ENCODE results near the gene SIMC1. TPM values are rescaled to one million over a fixed set of nuclear protein-coding genes. Genes with fewer than 3 reads are reported as not detected.
A peak's percentile ranks its signal among the peaks of the same experiment; 100 is the strongest.

SIMC1 gene
- total and polyA plus RNA-seq, 5 donors from 2014 or later = 6.1 to 21.1 (median 8.3) TPM

GRCh38 chr5:176384366-176384930 lies 146.2 kb downstream of the SIMC1 start:
- Histone ChIP-seq H3K27me3 (ENCODE audit: control insufficient read depth, insufficient read depth, low read length) (no peaks in the 10 kb centered on the region), H3K4me3 (ENCODE audit: low read depth, low read length) (no peak overlapping the region), H3K4me1 (ENCODE audit: control insufficient read depth, insufficient read depth, low read length, poor library complexity, severe bottlenecking) (peaks cover 24% of the 10 kb centered on the region), H3K9me3 (ENCODE audit: control insufficient read depth in 2 of 2, low read length in 2 of 2) (no peaks in the 10 kb centered on the region), H3K36me3 (ENCODE audit: control insufficient read depth, insufficient read depth, low read length) (peaks cover 53% of the 10 kb centered on the region), H3K27ac (ENCODE audit: insufficient read depth, low read length, poor library complexity, severe bottlenecking) (no peak overlapping the region)
- no peak overlapping the region for H3K4me3 Mint-ChIP-seq
- no peak overlapping the region for H3K27ac Mint-ChIP-seq
- ATAC-seq (ENCODE audit: low read depth in 2 of 2) (no peak), DNase-seq (no peak)
- peaks cover 6 to 33% (median 21%) of the 10 kb centered on the region in 4 donors for H3K4me1 Mint-ChIP-seq
- no peaks in the 10 kb centered on the region for H3K27me3 Mint-ChIP-seq
- peaks cover 33% of the 10 kb centered on the region for H3K36me3 Mint-ChIP-seq
- no peaks in the 10 kb centered on the region for H3K9me3 Mint-ChIP-seq

GRCh38 chr5:176384991-176385390 lies 146.8 kb downstream of the SIMC1 start:
- Histone ChIP-seq H3K4me1 (ENCODE audit: control insufficient read depth, insufficient read depth, low read length, poor library complexity, severe bottlenecking) (peaks cover 28% of the 10 kb centered on the region), H3K36me3 (ENCODE audit: control insufficient read depth, insufficient read depth, low read length) (peaks cover 53% of the 10 kb centered on the region), H3K27ac (ENCODE audit: insufficient read depth, low read length, poor library complexity, severe bottlenecking) (no peak overlapping the region), H3K9me3 (ENCODE audit: control insufficient read depth in 2 of 2, low read length in 2 of 2) (no peaks in the 10 kb centered on the region), H3K27me3 (ENCODE audit: control insufficient read depth, insufficient read depth, low read length) (no peaks in the 10 kb centered on the region), H3K4me3 (ENCODE audit: low read depth, low read length) (no peak overlapping the region)
- Mint-ChIP-seq H3K4me1 (peaks cover under 1 to 36% (median 25%) of the 10 kb centered on the region in 4 donors), H3K27ac (peak overlapping the region in 1 of 3 donors; percentile 49), H3K4me3 (no peak overlapping the region), H3K27me3 (no peaks in the 10 kb centered on the region), H3K36me3 (peaks cover 27% of the 10 kb centered on the region), H3K9me3 (no peaks in the 10 kb centered on the region)
- ATAC-seq (ENCODE audit: low read depth in 2 of 2) = no peak
- no peak for DNase-seq

- H3K27ac Mint-ChIP-seq = peak overlapping the region in 2 of 3 donors; percentile 65 to 97
- H3K4me1 Mint-ChIP-seq = peaks cover 0 to 39% (median 25%) of the 10 kb centered on the region in 4 donors
- no peaks in the 10 kb centered on the region for H3K9me3 ChIP-seq (ENCODE audit: control insufficient read depth in 2 of 2, low read length in 2 of 2)
- peaks cover 30% of the 10 kb centered on the region for H3K36me3 Mint-ChIP-seq
- DNase-seq (no peak), ATAC-seq (ENCODE audit: low read depth in 2 of 2) (no peak)
- H3K4me3 Mint-ChIP-seq = peak overlapping the region; percentile 39 to 99 (median 74)
- no peak overlapping the region for H3K4me3 ChIP-seq (ENCODE audit: low read depth, low read length)
- H3K27ac ChIP-seq (ENCODE audit: insufficient read depth, low read length, poor library complexity, severe bottlenecking) = no peak overlapping the region
- H3K27me3 ChIP-seq (ENCODE audit: control insufficient read depth, insufficient read depth, low read length) = no peaks in the 10 kb centered on the region
- no peaks in the 10 kb centered on the region for H3K9me3 Mint-ChIP-seq
- H3K27me3 Mint-ChIP-seq = no peaks in the 10 kb centered on the region
- H3K4me1 ChIP-seq (ENCODE audit: control insufficient read depth, insufficient read depth, low read length, poor library complexity, severe bottlenecking) = peaks cover 29% of the 10 kb centered on the region
- H3K36me3 ChIP-seq (ENCODE audit: control insufficient read depth, insufficient read depth, low read length) = peaks cover 44% of the 10 kb centered on the region
Observed at GRCh38 chr5:176386491-176386890, 148.3 kb downstream of the SIMC1 start.

GRCh38 chr5:176387384-176387925 lies 149.2 kb downstream of the SIMC1 start:
- H3K36me3 ChIP-seq (ENCODE audit: control insufficient read depth, insufficient read depth, low read length) = peaks cover 38% of the 10 kb centered on the region
- peak overlapping the region; percentile 74 to 100 (median 97) for H3K27ac Mint-ChIP-seq

GRCh38 chr5:176388003-176388443 lies 149.8 kb downstream of the SIMC1 start:
- Mint-ChIP-seq H3K36me3 (peaks cover 28% of the 10 kb centered on the region), H3K27ac (peak overlapping the region; percentile 97 to 100 (median 100))

More at GRCh38 chr5:176387384-176387925, 149.2 kb downstream of the SIMC1 start:
- Histone ChIP-seq H3K9me3 (ENCODE audit: control insufficient read depth in 2 of 2, low read length in 2 of 2) (no peaks in the 10 kb centered on the region), H3K4me3 (ENCODE audit: low read depth, low read length) (peak overlapping the region; percentile 92), H3K4me1 (ENCODE audit: control insufficient read depth, insufficient read depth, low read length, poor library complexity, severe bottlenecking) (peaks cover 29% of the 10 kb centered on the region), H3K27me3 (ENCODE audit: control insufficient read depth, insufficient read depth, low read length) (no peaks in the 10 kb centered on the region), H3K27ac (ENCODE audit: insufficient read depth, low read length, poor library complexity, severe bottlenecking) (no peak overlapping the region)
- ATAC-seq (ENCODE audit: low read depth in 2 of 2) (no peak), DNase-seq (peak in 1 of 3 donors; percentile 22)
- Mint-ChIP-seq H3K4me3 (peak overlapping the region; percentile 98 to 99 (median 99)), H3K9me3 (no peaks in the 10 kb centered on the region), H3K27me3 (no peaks in the 10 kb centered on the region), H3K36me3 (peaks cover 29% of the 10 kb centered on the region), H3K4me1 (peaks cover 0 to 39% (median 25%) of the 10 kb centered on the region in 4 donors)

GRCh38 chr5:176388444-176389134 lies 150.4 kb downstream of the SIMC1 start, which contains the start of the genes HIGD2A and NOP16:
TSS of gene HIGD2A (plus strand) at chr5:176388751. CDS start at chr5:176388820, 69 bp downstream.
TSS of gene NOP16 (minus strand) at chr5:176388598. CDS start at chr5:176388539, 59 bp downstream.
- Mint-ChIP-seq H3K4me1 (peaks cover 0 to 39% (median 25%) of the 10 kb centered on the region in 4 donors), H3K36me3 (peaks cover 28% of the 10 kb centered on the region), H3K9me3 (no peaks in the 10 kb centered on the region), H3K4me3 (peak within 1 kb of the TSS; percentile 98 to 99 (median 99)), H3K27me3 (no peaks in the 10 kb centered on the region), H3K27ac (peak within 1 kb of the TSS; percentile 97 to 100 (median 100))
- H3K9me3 ChIP-seq (ENCODE audit: control insufficient read depth in 2 of 2, low read length in 2 of 2) = no peaks in the 10 kb centered on the region
- H3K4me3 ChIP-seq (ENCODE audit: low read depth, low read length) = peak within 1 kb of the TSS; percentile 92
- H3K4me1 ChIP-seq (ENCODE audit: control insufficient read depth, insufficient read depth, low read length, poor library complexity, severe bottlenecking) = peaks cover 29% of the 10 kb centered on the region
- peak within 1 kb of the TSS; percentile 97 for H3K27ac ChIP-seq (ENCODE audit: insufficient read depth, low read length, poor library complexity, severe bottlenecking)
- H3K36me3 ChIP-seq (ENCODE audit: control insufficient read depth, insufficient read depth, low read length) = peaks cover 38% of the 10 kb centered on the region
- no peaks in the 10 kb centered on the region for H3K27me3 ChIP-seq (ENCODE audit: control insufficient read depth, insufficient read depth, low read length)
- ATAC-seq (ENCODE audit: low read depth in 2 of 2) (peak; percentile 89 to 94), DNase-seq (peak; percentile 98 to 99 (median 99))

More at GRCh38 chr5:176388003-176388443, 149.8 kb downstream of the SIMC1 start:
- no peak for DNase-seq
- H3K27me3 ChIP-seq (ENCODE audit: control insufficient read depth, insufficient read depth, low read length) = no peaks in the 10 kb centered on the region
- no peaks in the 10 kb centered on the region for H3K9me3 Mint-ChIP-seq
- H3K4me3 Mint-ChIP-seq = peak overlapping the region; percentile 98 to 99 (median 99)
- peak overlapping the region; percentile 97 for H3K27ac ChIP-seq (ENCODE audit: insufficient read depth, low read length, poor library complexity, severe bottlenecking)
- no peaks in the 10 kb centered on the region for H3K9me3 ChIP-seq (ENCODE audit: control insufficient read depth in 2 of 2, low read length in 2 of 2)
- peaks cover 0 to 39% (median 25%) of the 10 kb centered on the region in 4 donors for H3K4me1 Mint-ChIP-seq
- H3K36me3 ChIP-seq (ENCODE audit: control insufficient read depth, insufficient read depth, low read length) = peaks cover 39% of the 10 kb centered on the region
- peaks cover 29% of the 10 kb centered on the region for H3K4me1 ChIP-seq (ENCODE audit: control insufficient read depth, insufficient read depth, low read length, poor library complexity, severe bottlenecking)
- ATAC-seq (ENCODE audit: low read depth in 2 of 2) = no peak
- no peaks in the 10 kb centered on the region for H3K27me3 Mint-ChIP-seq
- peak overlapping the region; percentile 92 for H3K4me3 ChIP-seq (ENCODE audit: low read depth, low read length)

GRCh38 chr5:176389135-176390123 lies 151.2 kb downstream of the SIMC1 start:
- Mint-ChIP-seq H3K4me1 (peaks cover 0 to 39% (median 25%) of the 10 kb centered on the region in 4 donors), H3K9me3 (no peaks in the 10 kb centered on the region), H3K27me3 (no peaks in the 10 kb centered on the region), H3K4me3 (peak overlapping the region; percentile 98 to 99 (median 99)), H3K27ac (peak overlapping the region; percentile 97 to 100 (median 100)), H3K36me3 (peaks cover 21% of the 10 kb centered on the region)
- DNase-seq (no peak), ATAC-seq (ENCODE audit: low read depth in 2 of 2) (peak; percentile 19 to 32)
- Histone ChIP-seq H3K4me1 (ENCODE audit: control insufficient read depth, insufficient read depth, low read length, poor library complexity, severe bottlenecking) (peaks cover 29% of the 10 kb centered on the region), H3K9me3 (ENCODE audit: control insufficient read depth in 2 of 2, low read length in 2 of 2) (no peaks in the 10 kb centered on the region), H3K27ac (ENCODE audit: insufficient read depth, low read length, poor library complexity, severe bottlenecking) (peak overlapping the region; percentile 97), H3K4me3 (ENCODE audit: low read depth, low read length) (peak overlapping the region; percentile 92), H3K27me3 (ENCODE audit: control insufficient read depth, insufficient read depth, low read length) (no peaks in the 10 kb centered on the region), H3K36me3 (ENCODE audit: control insufficient read depth, insufficient read depth, low read length) (peaks cover 33% of the 10 kb centered on the region)

Measured in CD4-positive, CD25-positive, alpha-beta regulatory T cell (primary cell).